HG03280 (cell line): ENCODE data around the gene TWF2.

Experiments used
- ATAC-seq: cut with Tn5 transposase; IDR thresholded peaks from one replicate; pipeline ENCODE4 v1.9.1; 2021; ENCODE audit warnings: mild to moderate bottlenecking, moderate library complexity; ENCODE audit not compliant: unreplicated experiment

Gene TWF2

DNA sequence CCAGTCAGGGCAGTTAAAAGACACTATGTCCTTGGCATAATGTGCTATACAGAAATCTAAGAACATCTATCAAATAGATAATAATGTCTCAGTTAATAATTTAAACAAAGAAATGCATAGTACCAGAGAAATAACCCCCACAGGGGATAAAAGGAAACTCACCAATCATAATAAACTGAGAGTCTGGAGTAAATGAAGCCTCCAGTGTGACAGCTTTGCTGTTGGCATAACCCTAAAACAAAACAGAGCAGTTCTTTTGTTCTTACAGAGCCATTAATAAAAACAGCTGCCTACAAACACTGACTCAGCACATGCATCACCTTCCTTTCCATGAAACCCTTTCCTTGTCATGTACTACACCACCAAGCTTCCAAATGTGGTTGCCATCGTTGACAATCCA, 20.1 kb upstream of the TWF2 start:
- ATAC-seq, result no peak

DNA sequence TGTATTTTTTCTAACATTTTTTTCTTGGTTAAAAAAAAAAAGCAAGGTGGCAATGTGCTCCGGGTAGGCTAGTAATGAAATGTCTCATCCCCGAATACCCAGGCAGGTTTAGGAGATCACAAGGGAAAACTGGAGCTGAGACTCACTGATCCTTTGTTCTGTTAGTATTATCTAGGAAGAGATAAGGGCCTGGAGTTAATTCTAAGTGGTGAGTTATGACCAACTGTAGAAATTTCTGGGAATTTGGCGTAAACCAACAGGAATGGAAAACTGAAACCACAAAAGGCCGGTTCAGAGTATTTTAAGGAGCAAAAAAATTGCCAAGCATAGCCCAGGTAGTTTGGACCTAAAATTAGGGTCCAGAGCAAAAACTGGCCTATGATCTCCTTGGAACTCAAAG, 19.0 kb upstream of the TWF2 start:
- no peak for ATAC-seq

DNA sequence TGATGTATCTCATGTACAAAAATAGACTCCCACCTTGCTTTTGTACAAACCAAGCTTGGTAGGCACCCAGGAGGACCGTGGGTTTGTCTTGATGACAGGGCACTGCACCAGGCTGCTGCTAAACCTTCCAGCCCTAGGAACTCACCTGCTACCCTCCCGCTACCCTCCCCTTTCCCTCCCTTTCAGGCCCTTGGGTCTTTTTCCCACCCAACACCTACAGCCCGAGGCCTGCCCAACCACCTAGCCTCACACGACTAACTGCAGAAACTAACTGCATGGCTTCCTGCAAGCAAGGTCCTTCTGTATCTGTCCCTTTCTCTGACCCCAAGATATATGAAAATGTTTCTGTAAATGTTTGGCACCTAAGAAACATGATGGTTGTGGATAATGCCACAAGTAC, 17.7 kb upstream of the TWF2 start:
- ATAC-seq, result no peak

DNA sequence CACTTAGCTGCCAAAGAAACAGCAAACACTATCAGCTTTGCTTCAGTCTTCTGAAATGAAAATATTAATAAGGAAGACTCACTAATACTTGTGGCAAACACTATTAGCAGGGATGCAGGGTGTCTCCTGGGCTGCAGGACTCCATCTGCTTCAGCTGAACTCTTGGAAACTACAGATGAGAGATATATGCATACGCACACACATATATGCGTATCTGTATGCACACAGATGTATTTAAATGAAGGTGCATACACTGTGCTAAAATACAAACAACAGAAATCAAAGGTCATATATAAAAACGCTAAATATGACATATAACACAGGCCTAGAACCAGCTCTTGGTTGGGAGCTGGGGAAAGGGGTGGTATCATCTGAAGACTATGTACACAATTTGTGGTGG, 17.2 kb upstream of the TWF2 start:
- no peak for ATAC-seq

DNA sequence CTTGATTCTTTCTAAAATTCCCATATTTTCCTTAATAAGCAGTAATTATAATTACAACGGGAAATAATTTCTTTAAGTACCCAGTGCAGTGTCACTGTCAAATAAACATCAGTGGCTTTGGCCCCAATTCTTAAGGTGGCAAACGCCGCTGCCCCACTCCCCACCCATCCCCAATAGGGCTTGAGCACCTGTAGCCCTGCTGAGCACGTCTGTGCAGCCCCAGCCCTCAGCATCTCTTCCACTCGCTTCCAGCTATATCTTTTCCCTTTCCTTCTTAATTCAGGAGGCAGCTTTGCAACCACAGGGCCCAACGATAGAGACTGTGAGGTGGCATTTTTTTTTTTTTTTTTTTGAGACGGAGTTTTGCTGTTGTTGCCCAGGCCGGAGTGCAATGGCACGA, 15.7 kb upstream of the TWF2 start:
- no peak for ATAC-seq

DNA sequence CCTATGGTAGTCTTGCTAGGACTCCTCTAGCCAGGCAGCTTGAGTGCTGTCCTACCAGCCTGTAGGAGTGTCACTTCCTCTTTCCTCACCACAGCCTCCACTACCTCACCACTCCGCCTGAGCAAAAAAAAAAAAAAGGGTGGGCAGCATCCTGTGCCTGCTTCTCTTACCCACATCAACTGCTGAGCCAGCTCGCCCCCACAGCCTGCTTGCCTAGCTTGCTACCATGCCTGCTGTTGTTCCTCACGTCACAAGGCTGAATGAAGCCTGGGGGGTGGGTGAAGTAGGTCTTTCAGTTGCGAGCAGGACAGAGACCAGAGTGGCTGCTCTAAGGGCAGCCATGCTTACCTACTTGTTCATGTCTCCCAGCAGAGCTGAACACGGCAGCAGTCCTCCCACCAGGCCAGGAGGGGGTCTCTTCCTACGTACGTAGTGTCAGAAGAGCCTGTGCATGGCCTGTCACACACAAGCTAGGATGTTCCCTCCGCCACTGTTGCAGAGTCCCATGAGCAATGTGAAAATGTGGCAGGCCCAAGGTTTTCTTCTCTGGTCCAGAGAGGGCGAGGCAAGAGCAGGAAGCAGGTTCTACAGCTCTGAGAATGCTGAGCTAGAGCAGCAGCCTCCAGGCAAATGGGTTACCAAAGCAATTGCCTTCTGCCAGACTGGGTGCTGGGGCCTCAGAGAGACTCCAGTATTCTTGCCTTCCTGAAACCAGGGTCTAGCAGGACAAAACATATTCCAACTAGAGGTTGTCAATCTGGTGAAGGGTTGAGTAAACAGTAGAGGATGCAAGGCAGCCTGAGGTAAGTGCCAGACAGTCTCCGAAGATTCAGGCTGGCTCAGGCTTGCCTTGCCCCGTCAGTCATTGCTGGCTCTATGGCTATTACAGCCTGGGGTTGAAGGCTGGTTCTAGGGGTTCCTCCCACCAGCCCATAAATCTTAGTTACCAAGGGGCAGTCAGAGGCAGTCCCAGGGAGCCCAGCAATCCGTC, 14.7 kb upstream of the TWF2 start:
- ATAC-seq, result peak; percentile 92

DNA sequence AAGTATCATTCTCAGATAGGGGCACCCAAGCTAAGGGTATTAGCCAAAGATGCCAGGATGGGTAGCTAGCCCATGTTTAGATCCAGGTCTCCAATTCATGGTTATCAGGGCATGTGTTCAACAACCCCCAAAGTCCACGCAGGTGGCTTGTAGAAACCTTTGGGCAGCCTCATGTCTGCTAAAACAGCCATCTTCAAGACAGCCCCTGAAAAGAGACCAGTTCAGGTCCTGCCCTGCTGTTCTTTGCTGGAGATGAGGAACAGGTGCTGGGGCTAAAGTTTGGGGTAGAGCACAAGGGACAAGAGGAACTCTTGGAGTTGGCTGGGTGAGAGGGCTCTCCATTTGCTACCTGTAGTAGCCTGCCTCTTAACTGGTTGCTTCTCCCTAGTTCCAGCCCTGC, 11.2 kb upstream of the TWF2 start:
- ATAC-seq, result no peak

DNA sequence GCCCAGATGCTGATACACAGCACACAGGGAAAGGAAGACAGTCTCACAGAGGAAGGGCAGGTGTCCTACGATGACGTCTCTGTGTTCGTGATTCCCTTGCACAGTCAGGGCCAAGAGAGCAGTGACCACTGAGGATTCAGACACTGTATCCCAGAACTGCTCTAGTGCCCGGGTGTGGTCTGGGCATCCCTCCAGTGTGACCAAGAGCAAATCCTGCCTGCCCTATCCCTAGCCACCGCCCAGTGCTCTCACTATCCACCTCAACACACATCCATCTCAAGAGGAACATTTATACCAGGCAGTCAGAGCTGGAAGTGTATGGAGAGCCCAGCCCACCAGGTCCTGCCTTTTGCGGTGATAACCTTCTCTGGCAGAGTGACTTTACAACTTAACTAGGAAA, 10.7 kb upstream of the TWF2 start:
- ATAC-seq, result no peak

DNA sequence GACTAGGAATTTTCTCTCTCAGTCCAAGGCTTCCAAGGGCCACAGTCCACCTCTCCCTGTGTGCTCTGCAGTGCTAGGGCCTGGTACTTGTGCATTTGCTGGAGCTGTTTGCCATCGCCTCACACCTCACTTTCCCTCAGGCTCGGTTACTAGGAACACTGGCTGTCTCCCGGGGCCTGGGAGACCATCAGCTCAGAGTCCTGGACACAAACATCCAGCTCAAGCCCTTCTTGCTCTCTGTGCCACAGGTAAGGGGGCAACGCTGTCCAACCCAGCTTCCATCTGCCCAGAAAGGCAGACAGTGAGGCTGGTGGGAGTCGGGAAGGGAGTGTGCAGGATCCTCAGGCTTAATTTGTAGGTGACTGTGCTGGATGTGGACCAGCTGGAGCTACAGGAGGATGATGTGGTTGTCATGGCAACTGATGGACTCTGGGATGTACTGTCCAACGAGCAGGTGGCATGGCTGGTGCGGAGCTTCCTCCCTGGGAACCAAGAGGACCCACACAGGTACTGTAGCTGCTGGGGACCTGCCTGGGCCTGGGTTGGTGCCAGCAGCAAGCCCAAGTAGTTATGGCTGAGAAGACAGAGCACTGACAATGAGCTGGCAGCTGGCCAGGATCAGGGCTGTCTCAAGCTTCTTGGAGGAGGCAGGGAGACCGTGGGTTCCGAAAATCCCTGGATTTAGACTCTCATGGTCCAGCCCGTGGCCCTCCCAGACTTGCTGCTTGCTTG, 10.0 kb upstream of the TWF2 start:
- ATAC-seq, result no peak

DNA sequence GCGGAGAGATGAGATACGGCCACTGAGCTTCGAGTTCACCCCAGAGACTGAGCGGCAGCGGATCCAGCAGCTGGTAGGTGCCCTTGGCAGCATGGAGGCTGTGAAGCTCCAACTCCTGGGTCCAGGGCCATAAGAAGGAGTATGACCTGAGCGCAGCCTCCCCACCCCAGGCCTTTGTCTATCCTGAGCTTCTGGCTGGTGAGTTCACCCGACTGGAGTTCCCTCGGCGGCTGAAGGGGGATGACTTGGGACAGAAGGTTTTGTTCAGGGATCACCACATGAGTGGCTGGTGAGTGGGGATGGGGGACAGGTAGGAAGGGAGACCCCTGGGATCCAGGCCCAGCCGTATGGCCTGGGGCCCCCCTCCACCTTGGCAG, 9.2 kb upstream of the TWF2 start:
- ATAC-seq, result no peak

DNA sequence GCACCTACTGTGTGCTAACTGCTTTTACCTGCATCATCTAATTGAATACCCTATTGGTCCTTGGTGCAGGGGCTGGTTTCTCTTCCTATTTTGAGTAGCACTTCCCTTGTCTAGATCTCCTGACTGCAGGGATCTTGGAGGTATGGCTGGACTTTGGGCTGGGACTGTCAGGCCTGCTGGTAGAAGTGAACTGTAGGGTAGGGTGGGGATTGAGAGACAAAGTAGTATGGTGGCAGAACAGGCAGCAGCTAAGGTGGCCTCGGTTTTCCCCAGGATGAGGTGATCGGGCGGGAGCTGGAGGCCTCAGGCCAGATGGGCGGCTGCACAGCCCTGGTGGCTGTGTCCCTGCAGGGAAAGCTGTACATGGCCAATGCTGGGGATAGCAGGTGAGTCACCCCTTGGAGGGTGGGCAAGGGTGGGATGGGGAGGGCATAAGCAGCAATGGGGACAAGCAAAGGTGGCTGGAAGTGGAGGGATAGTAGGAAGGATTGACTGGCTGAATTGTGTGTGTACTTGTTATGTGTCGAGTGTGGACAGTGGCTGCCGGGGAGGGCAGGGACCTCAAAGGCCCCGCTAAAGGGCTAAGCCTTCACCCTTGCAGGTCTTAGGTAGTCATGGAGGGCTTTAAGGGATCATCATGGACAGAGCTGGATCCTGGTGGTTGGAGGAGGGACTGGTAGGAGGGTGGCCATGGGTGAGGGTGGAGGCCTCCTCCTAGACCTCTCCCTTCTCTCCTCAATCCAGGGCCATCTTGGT, 8.6 kb upstream of the TWF2 start:
- ATAC-seq, result no peak

DNA sequence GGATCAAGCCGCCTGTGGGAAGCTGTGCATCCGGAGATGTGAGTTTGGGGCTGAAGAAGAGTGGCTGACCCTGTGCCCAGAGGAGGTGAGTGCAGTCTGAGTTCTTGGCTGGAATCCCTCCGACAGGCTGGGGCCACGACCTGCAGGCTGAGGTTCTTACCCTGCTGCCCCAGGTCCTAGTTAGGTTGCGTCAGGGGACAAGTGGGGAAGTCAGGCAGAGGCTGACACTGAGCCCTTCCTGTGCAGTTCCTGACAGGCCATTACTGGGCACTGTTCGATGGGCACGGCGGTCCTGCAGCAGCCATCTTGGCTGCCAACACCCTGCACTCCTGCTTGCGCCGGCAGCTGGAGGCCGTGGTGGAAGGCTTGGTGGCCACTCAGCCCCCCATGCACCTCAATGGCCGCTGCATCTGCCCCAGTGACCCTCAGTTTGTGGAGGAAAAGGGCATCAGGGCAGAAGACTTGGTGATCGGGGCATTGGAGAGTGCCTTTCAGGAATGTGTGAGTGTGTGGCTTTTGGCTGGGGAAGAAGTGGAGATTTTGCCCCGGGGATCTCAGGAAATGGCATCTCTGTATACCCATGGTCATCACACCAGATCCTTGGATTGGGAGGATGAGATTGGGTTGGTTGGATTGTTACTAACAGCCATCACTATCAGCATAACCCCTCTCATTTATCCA, 7.9 kb upstream of the TWF2 start:
- no peak for ATAC-seq

DNA sequence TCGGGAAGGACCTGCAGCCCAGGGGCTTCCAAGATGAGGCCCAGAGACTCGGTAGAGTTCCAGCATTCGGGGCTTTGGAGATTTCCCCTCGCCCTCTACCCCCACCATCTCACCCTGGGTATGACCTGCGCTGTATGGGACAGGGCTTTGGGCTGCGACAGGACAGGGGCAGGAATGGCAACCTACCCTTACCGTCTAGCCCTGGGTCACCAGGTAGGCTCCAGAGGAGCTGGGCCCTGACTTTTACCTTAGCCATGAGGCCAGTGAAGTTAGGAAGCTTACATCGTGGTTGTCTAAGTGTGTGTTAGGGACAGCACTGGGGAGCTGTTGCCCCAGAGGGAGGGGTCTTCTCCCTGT, 7.3 kb upstream of the TWF2 start:
- ATAC-seq, result no peak

DNA sequence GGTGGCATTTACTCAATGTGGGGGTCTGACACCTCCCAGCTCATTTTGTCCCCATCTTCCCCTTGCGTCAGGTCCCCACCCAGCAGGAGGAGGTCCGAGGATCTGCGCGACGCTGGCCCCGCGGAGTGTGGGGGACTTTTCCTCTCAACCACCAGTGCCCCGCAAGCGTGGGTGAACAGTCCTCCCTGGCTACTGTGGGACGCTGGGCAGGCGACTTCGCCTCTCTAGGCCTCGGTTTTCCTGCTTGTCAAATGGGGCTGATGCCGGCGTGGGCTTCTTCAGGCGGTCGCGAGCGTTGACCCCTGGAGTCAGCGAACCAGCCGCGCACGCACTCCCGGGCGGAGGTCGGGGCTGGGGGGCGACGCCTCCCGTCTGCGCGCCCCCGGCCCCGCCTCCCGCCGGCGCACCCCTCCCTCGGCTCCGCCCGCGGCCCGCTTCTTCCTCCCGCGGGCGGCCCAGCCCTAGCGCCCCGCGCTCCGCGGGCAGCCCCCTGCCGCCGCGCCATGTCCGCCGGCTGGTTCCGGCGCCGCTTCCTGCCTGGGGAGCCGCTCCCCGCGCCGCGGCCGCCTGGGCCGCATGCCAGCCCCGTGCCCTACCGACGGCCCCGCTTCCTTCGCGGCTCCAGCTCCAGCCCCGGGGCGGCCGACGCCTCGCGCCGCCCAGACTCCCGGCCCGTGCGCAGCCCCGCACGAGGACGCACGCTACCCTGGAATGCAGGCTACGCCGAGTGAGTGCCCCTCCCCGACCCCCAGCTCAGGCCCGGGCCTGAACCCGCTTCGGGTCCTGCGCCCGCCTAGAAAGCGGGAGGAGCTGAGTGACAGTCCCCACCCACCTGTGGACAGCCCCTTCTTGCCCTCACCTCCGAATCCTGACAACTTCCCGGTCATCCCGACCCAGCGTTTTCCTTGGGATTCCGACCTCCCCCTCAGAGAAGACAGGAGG, 6.6 kb upstream of the TWF2 start, which contains the start of gene PPM1M:
PPM1M (plus strand) TSS at position 438 of the 942 bp plus-strand sequence; CDS start at position 504, 66 bp downstream.
- ATAC-seq, result no peak

DNA sequence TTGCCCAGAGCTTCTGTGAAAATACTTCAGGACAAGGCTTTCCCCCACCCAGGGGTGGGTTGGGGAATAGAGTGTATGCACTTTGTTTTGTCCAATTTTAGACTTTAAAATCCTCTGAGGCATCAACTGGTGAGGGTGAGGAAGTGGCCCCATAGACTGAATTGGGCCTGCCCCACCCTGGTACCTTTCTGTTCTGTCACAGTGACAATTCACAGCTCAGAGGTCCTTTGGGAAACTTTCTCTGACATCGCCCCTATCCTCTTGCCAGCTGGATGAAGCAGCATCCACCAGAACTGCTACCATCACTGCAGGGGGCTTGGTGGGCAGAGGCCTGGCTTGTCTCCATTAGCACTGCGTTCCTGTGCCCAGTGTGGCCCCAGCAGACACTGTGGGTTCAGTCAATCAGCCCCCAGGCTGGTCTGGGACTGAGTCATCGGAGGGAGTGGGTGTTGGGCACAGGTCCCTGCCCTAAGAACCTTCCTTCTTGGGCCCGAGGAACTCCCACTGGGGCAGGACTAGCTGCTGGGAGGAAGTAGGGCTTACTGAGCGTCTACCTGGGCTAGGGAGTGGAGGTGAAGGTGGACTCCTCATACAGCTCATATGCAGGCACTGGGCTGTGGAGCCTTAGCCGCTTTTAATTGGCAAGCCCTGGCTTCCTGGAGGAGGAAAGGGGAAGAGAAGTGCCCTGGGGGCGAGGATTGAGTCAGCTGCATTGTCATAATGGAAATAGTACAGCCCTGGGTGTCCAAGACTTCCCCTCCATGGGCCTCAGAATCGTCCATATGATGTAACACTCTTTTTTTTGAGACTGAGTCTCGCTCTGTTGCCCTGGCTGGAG, 5.1 kb upstream of the TWF2 start:
- no peak for ATAC-seq

DNA sequence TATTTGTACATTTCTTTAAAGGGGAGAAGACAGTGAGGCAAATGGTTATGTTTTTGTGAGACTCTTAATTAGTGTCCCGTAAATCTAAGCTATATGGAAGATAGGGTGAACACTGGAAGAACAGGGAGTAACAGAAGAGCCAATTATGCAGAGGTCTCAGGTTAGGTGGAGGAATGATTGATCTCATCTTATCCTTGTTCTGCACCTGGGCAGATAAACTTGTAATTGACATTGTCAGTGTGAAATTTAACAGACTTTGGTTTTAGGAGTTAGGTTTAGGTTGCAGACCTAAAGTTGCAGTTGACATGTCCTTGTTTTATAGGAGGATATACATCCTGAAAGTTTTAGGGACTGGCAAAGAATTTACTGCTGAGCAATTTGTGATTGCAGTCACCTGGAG, 3.1 kb upstream of the TWF2 start:
- no peak for ATAC-seq

DNA sequence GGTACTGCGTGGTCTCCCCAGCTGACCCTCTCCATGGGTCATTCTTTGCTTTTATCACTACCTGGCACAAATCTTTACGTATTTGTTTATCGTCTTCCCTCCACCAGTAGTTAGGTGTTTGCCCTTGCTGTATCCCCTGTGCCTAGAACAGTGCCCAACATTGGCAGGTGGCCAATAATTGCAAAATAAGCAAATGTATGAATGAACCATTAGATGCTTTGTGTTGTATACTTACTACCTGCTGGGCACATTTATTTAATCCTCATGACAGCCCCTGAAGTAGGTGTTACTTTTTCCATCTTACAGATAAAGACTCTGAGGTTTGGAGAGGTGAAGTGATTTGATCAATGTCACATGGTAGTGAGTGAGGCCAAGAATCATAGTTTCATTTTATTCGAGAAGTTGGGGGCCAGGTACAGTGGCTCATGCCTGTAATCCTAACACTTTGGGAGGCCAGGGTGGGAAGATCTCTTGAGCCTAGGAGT, 2.0 kb upstream of the TWF2 start:
- ATAC-seq, result no peak

DNA sequence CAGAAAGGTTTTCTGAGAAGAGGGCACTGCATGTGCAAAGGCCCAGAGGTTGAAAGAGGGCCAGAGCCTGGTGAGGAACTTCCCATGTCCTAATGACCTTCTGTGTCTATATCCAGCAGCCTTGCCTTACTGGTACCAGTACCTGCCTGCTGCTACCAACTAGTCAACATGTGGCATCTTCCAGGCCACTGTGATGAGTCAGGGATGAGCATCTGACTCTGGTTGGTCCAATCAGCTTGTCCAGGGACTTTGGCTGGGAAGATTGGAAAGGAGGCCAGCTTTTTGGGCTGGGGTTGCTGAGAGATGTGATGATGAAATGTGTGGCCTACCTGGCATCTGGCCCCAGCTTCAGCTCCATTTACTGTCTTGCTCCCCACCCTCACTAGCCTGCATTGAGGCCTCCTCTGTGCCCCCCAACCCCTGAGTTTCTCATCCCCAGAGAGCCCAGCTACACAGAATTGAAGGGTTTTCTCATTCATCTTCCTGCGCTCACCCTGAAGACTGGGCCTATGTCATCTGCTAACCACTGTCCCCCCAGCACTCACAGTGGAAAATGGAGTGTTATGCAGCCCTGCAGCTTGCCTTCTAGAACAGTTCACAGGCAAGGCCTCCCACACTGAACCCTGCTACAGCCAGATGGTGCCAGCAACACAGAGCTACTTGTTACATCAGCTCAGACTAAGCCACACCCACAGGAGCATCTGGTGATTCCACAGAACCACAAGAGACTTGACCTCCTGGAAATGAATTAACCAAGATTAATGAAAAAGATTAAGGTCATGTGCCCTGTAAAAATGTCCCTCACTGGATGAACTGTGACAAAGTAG, 1.3 kb upstream of the TWF2 start:
- no peak for ATAC-seq
